Activated naive CD8-positive, alpha-beta T cell treated with anti-CD3 and anti-CD28 coated beads, Interleukin-2, amount 50 U/mL, for 16 hours (primary cell): Measurements from ENCODE around the gene UBXN2A.
"Not testable (repeated sequence)": the region's sequence is repeated elsewhere in the genome, so short reads cannot be mapped to it uniquely, and the experiment has no call there.

Source experiments
- DNase-seq: peaks from one replicate; pipeline ENCODE4 v3.0.0-alpha.2; 2020; ENCODE audit warnings: low read depth, low spot score

UBXN2A gene

DNA sequence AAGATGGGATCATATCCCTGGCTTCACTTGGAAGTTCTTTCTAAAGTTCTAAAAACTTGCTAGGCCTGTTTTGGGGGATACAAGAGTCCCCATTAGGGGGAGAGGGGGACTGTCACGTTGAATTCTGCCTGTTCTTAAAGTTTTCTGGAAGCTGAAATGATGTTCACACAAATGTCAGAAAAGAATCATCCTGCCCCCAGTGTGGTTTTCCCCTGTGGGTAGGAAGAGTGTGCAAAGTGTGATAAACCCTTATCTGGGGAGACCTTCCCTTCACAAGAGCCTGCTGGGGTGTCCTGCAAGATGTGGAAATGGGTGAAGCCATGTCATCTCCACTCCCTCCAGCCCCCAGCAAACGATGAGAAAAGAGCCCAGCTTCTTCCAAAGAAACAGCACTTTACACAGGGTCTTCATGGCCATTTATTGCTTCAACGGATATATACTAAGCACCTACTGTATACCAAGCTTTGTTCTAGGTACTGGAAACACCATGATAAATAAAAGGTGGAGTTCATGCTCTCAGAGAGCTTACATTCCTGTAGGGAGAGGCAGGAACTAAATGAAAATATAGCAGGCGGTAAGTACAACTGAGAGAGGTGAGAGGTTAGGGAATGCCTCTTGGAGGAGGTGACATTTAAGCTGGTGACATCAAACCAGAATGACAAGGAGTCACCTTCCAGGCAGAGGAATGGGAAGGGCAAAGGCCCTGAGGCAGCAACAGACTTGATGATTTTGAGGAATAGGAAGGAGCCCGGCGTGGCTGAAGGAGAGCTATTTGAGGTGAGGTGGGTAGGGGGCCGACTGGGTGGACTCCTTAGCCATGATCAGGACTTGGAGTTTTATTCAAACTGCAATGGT lies 71.2 kb downstream of the UBXN2A start:
- DNase-seq = no peak

DNA sequence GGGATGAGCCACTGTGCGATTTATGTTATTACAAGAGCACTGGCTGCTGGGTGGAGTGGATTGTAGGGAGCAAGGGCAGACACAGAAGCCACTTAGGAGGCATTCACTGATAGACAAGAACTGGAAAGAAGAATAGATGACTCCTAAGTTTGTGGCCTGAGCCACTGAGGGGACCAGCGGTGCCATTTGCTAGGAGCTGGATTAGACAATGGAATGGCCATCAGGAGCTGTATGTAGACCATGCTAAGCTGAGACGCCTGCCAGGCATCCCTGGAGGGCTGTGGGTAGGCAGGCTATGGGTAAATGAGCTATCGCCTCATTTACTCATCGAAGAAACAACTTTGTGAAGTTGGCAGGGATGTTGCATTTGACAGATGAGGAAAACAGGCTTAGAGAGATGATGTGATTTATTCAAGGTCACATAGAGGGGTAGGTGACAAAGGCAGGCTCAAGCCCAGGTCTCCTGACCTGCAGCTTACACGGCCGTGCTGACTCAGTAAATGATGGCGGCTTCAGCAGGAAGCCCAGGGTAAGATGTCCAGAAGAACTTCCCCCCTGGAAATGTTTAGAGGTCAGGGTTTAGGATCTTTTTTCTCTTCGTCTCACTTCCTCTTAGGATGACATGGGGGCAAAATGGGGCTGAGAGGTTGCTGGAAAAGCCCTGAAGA lies 72.4 kb downstream of the UBXN2A start:
- DNase-seq = no peak

DNA sequence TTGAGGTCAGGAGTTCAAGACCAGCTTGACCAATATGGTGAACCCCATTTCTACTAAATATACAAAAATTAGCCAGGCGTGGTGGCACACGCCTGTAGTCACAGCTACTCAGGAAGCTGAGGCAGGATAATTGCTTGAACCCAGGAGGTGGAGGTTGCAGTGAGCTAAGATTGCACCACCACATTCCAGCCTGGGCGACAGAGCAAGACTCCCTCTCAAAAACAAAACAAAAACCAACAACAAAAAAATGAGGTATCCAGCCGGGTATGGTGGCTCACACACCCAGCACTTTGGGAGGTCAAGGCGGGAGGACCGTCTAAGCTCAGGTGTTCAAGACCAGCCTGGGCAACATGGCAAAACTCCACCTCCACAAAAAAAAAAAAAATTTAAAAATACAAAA lies 74.6 kb downstream of the UBXN2A start:
- DNase-seq = not testable (repeated sequence)

DNA sequence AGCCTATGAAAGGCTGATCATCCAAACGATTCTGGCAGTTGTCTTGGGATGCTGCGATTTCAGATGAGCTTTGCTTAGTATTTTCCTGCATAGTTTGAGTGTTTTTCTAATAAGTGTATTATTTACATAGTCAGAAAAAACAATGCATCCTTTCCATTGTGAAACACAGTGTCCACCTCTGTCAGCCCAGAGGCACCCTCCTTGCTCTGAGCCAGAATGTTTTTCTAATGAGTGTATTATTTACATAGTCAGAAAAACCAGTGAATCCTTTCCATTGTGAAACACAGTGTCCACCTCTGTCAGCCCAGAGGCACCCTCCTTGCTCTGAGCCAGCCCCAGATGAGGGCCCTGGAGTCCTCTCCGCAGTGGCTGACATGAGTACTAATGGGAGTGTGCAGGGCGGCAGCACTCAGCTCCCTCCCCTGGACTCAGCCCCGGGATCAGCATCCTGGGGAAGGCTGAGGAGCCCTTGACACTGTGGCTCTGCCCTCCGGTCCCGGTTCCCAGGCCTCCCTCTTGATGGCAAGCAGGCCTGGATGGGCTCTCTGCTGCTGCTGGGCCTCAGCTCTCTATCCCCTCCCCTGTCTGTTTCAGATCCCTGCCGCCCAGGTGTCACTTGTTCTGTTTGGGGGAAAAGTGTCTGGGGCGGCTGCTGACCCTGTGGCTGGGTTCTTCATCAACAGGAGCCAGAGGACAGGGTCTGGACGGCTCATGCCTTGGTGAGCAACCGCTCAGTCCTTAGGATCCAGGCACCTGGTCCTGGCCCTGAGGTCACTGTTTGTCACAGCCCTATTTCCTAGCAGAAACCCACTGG lies 75.5 kb downstream of the UBXN2A start:
- no peak for DNase-seq

DNA sequence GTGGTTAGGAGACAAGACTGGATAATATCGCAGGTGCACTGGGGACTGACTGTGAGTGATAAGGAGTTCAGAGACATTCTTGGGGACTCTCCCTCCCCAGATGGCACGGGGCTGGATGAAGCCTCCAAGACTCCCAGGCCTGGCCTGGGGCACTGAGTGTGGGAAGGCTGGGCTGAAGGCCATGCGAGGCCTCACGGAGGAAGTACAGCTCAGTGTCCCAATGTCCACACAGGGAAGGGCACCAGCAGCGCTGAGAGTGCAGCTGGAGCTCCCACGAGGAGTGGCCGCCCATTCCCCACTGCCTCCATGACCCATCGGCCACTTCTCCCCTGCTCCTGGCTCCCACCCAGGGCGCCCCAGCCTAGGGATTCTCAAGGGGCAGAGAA lies 76.1 kb downstream of the UBXN2A start:
- no peak for DNase-seq

DNA sequence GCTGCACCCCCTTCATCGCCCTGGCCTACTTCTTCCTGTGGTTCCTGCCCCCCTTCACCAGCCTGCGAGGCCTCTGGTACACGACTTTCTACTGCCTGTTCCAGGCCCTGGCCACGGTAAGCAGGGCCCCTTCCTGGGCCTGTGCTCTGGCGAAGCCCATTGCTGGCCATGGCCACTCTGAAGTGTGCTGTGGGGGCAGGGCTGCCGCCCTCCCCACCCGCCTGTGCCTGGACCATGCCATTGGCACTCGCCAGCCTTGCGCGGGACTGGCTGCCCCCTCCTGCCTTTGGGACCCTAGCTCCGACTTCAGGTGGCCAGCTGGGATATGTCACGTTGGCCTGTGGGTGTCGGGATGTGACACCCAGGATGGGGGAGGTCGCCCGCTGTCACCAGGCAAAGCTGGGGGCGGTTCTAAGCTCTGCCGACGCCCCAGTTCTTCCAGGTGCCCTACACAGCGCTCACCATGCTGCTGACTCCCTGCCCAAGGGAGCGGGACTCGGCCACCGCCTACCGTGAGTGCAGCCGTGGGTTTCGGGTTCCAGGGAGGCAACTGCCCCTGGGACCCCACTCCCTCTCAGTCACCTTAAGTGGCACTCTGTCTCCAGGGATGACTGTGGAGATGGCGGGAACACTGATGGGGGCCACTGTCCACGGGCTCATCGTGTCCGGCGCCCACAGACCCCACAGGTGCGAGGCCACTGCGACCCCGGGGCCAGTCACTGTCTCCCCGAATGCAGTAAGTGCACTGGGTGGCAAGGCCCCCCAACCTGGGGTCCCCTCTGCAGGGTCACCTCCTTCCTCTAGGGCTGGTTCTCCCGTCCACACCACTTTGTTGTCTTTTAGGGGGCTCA lies 76.8 kb downstream of the UBXN2A start:
- DNase-seq = no peak

DNA sequence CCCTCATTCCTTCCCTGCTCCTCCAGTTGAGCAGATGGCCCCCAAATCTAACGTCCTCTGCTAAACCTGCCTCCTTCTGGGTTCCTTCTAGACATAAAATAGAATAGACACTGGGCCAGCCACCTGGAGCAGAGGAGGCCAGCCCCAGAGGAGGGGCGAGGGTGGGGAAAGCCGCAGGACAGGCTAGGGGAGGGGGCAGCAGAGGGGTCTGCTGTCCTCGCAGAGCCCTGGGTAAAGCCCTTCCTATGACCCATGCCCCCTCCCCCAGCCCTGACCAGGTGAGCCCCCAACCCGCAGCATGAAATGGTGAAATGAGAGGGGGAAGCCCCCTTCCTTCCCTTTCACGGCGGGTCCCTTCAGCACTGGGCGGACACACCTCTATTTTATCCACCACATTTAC lies 77.4 kb downstream of the UBXN2A start:
- DNase-seq = no peak

DNA sequence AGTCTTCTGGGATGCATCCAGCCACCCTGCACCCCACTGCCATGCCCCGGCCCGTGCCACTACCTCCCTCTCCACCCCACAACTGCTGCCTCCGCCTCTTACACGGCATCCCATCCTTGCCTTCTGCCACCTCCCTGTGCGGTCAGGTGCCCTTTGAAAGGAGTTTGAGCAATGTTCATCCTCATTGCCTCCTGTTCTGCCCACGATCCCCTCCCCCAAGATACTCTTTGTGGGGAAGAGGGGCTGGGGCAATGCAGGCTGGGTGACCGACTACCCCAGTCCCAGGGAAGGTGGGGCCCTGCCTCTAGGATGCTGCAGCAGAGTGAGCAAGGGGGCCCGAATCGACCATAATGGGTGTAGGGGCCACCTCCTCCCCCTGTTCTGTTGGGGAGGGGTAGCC lies 78.0 kb downstream of the UBXN2A start:
- DNase-seq = no peak

DNA sequence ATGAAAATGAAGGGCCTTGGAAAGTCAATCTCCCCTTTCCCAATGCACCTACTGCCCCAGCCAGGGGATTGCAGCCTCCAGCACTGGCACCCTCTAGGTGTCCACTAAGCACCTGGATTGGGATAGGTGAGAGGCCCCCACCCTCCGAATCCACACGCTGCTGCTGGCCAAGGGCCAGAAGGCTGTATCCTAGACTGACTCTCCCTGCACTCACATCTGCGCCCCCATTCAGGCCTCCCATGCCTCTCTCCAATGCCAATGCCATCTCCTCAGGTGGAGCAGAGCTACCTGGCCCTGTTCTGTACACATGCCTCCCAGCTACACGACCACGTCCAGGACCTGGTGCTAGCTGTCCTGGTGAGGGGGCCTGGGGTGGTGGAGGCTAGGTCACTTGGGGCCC lies 79.5 kb downstream of the UBXN2A start:
- DNase-seq = no peak

DNA sequence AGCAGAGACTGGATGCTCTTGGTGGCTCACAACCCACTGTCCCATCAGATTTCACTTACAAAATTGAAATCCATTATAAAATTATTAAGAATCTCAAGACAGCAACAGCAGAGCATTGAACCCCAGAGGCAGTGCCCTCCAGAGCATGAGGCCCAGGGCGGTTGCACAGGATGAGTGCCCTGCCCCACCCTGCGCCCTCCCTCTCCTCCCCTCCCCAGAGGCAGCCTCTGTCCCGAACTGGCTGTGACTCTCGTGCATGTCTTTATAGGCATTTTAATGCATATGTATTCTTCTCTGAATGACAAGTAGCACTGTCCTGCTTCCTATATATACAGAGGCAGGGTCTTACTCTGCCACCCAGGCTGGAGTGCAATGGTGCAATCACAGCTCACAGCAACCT lies 80.0 kb downstream of the UBXN2A start:
- DNase-seq = no peak

DNA sequence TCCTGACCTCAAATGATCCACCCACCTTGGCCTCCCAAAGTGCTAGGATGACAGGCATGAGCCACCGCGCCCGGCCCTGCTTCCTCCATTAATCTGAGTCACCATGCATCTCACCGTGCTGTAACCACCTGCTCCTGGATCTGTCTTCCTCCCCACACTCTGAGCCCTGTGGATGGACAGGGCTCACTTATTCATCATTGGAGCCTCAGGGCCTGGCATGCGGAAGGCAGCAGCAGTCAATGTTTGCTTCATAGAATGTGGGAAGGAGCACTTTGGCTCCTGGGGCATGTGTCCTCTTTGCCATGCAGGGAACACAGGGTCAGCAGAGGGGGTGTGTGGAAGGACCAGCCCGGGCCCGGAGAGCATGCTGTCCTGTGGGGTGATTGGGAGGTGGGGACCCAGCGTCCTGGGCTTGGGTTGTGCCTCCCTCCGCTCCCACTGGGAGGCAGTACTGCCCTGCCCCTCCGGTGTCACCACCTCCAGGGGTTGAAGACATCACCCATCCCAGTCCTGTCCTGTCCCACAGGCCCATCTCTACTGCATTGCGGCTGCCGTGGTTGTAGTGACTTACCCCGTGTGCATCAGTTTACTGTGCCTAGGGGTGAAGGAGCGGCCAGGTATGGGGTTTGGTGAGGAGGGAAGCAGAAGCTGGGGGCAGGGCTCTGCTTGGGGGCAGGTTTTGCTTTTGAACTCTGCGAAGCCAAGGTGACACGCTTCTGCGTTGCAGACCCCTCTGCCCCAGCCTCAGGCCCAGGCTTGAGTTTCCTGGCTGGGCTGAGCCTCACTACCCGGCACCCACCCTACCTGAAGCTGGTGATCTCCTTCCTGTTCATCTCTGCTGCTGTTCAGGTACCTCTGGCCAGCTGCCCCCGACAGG lies 81.1 kb downstream of the UBXN2A start:
- no peak for DNase-seq

DNA sequence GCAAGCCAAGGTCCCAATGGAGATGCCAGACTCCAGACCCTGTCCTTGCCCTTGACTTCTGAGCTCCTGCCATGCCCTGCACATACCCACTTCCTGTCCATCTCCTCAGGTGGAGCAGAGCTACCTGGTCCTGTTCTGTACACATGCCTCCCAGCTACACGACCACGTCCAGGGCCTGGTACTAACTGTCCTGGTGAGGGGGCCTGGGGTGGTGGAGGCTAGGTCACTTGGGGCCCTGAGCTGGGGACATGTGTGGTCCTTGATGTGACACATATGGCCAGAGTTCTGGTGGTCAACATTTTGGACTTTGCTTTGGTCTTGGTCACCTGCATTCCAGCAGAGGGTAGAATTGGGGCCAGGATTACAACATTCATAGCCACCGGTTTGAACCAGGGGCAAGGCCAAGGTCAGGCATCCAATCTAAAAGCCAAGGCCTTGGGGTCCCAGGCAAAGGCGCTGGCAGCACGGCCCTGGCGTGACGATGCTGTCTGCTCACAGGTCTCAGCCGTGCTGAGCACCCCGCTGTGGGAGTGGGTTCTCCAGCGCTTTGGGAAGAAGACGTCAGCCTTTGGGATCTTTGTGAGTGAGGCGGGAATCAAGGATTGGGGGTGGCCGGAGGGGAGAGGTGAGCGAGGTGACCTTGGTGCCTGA lies 82.2 kb downstream of the UBXN2A start:
- DNase-seq = no peak

DNA sequence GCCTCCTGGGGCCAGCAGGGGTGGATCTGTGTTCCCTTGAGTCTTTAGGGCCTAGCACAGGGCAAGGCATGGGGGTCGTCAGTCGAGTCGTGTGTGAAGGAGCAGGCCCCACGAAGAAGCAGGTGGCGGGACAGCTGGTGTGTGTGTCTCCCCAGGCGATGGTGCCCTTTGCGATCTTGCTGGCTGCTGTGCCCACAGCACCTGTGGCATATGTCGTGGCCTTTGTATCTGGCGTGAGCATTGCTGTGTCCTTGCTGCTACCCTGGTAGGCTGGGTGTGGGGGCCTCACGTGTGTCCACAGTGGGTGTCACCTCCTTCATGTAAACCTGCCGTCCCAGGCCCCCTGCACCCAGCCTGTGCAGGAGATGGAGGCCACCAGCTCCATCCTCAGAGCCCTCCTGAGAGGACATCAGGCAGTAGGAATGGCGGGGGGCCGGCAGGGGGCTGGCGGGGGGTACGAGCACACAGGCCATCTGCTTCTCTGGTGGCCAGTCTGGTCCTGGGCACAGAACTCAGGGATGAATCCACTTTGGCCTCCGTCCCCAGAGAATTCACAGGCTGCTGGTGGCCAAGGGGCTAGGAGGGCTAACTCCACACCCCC lies 82.8 kb downstream of the UBXN2A start:
- DNase-seq = no peak

DNA sequence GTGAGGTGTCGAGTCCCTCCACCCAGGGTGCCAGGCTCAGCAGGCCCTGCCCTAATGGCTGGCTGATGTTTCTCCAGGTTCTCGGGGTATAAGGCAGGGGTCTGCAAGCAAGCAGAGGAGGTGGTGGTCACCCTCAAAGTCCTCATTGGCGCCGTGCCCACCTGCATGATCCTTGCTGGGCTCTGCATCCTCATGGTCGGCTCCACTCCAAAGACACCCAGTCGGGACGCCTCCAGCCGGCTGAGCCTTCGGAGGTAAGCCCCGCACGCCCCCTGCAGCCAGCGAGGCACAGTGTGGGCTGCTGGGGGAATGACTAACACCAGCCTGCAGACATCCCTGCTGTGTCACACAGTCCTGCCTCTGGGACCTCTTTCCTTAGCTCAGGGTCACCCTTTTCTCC lies 83.8 kb downstream of the UBXN2A start:
- DNase-seq = no peak

DNA sequence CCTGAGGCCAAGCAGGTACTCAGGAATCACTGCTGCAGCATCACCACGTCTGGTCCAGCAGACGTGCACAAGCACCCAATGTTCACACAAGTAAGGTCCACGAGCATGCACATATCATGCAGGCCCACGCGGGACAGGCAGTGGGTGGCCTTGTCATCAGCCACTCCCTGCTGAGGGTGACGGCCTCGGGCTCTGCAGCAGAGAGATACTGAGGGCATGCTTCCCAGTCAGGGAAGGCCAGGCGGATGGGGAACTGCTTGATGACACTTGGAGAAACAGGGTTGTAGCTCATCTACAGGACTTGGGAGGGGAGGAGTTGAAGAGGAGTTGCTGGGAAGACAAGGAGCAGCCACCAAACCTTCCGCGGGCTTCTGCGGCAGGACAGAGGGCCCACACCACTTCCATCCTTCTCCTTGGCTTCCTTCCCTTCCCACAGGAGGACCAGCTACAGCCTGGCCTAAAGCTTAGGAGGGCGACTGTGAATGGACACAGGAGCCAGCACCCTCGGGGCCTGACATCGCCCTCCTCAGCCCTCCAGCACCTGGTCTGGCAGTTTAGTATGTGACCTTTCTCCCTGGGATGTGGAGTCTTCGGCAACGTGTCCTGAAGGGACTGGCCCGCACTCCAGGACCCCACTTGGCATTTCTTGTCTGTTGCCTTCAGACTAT lies 84.9 kb downstream of the UBXN2A start:
- no peak for DNase-seq

DNA sequence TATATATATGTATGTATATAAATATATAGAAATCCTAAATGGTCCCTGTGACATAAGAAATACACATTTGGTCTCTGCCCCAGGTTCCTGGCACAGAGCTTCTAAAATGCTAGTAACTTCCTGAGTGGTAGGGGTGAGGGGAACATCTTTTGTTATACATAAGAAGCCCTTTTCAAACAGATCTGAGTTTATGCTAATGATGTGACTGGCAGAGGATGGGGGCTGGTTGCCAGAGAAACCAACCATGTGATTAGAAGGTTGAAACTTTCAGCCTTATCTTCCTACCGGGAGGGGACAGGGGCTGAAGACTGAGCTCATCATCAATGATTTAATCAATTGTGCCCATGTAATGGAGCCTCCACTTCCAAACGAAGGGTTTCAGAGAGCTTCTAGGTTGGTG lies 86.0 kb downstream of the UBXN2A start:
- DNase-seq = no peak

DNA sequence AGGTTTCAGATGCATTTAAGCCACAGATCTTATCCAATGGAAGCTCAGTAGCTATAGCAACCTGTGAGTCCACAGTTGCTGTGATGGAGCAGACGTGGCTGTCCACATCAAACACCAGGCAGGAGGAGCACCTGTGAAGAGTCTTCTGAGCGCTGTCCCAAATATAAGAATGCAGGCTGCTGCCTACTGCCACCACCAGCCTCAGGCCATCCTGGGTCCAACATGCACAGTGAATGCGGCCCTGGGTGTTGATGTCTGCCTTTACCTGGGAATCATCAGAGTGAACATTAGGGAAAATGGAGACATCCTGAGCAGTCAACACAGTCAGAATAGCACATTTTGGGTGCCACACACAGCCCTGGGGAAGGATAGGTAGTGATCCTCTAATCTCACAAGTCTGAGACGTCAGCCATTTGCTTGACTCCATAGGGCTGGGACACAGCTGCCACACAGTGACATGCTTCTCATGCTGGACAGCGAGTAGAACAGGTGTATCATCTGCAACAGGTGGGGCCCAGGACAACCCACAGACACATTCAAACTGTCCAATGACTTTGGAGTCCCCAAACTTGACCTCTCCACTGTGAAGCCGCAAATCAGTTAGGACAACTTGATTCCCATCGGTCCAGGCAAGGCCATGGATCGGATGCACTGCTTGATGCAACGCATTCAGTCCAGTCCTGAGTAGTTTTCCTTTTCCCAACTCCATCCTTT lies 98.7 kb downstream of the UBXN2A start:
- no peak for DNase-seq

DNA sequence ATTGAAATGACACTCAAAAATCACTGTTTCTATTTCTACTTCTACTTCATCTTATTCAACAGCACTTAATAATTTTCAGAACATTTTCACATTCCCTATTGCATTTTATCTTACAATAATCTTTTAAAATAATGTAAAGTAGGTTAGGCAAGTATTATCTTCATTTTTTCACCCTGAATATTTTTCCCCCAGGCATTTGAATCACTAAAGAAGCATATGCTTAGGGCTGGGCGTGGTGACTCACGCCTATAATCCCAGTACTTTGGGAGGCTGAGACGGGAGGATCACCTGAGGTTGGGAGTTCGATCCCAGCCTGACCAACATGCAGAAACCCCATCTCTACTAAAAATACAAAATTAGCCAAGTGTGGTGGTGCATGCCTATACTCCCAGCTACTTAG lies 100.2 kb downstream of the UBXN2A start:
- no peak for DNase-seq
